ENCODE results near the gene ROBO1.

Gene ROBO1

DNA sequence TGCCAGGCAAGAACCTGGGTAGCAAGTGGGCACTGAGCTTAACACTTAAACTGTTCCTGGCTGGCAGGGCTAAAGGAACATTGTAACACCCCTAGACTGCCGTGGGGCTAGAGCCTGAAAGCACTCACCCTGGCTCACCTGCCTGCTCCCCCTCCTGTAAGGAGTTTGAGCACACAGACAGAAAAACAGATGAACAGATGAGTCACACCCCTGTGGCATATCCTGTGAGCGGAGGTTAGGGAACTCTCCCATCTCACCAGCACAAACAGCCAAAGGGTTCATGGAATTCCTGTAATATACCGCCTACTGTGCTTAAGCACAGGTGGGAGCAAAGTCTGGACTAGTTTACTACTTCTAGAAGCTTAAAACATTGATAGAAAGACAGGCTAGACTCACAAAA lies 300.1 kb downstream of the ROBO1 start:
- DNase-seq (ENCODE audit: low read depth), result no peak

DNA sequence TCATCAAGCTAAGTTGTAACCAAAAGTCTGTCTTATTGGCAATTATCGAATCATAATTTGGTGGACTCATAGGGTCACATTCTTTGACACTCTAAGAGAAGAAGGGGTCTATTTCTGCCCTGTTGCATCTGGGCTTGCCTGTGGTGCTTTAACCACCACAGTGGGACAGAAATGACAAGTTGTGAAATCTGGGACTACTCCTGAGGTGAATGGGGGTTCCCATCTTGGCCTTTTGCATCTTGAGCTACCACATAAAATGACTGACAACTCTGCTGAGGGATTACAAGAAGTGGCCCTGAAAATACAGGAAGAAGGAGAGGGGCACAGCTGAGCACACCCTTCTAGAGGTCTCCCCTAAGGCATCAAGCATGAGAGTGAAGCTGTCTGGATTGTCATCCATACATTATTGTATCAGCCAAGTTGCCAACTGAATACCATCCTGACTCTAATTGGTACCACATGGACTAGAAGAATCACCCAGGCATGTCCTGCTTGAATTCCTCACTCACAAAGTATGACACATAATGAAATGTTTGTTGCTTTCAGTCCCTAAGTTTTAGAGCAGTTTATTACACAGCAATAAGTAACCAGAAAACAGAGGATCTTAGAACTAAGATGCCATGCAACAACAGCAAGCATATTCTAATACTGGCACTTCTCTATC lies 306.5 kb downstream of the ROBO1 start:
- no peak for DNase-seq (ENCODE audit: low read depth)

DNA sequence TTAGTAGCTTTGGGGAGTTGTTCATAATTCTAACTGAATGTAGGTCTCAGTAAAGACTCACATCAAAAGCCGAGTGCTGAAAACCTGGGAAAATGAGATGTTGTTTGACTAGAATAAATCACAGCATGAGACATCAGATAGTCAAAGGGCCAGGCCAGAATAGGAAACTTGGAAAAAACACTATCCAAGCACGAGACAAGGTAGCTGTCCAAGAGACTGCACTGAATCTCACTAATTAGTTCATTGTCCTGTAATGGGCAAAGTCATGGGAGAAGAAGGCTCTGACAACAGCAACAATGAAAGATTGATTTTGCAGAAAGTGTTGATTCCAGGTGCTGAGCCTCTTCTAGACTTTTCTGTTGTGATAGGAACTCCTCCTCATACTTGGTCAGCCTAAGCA lies 314.2 kb downstream of the ROBO1 start:
- DNase-seq (ENCODE audit: low read depth), result no peak

DNA sequence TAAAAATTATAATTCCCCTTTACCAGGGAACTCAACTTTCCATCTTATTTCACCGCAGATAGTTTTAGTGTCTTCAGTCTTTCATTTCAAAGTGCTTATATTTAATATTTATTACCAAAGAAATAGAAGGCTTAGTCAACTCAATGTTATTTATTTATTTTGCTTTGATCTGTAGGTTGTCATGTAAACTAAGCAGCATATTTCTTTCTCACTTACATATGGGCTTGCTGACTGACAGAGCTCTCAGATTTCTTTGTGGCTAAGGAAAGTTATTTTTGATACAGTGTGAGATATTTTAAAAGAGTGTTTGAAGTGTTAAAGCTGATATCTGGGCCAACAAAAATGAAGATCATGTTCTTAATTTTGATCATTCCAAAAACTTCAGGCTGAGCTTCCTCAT lies 331.4 kb downstream of the ROBO1 start:
- no peak for DNase-seq (ENCODE audit: low read depth)

DNA sequence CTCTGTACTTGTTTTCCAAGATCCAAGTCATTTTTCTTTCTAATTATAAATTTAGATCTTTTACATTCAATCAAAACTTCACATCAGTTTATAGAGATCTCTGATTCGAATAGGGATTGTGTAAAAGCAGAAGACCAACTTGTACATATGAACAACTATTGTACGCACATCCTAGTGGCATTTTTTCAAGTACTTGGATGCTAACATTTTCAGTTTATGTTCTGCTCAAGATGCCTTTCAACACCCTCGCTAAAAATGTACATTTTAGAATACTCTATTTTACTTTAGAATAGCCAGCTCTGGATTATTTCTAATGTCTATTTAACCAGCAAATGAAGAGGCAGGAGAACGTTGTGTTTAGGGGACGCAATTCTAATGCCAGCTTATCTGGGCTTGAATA lies 340.7 kb downstream of the ROBO1 start:
- DNase-seq (ENCODE audit: low read depth), result no peak

GRCh38 chr3:79424811-79425210 lies 343.0 kb downstream of the ROBO1 start:
- DNase-seq (ENCODE audit: low read depth), result no peak

DNA sequence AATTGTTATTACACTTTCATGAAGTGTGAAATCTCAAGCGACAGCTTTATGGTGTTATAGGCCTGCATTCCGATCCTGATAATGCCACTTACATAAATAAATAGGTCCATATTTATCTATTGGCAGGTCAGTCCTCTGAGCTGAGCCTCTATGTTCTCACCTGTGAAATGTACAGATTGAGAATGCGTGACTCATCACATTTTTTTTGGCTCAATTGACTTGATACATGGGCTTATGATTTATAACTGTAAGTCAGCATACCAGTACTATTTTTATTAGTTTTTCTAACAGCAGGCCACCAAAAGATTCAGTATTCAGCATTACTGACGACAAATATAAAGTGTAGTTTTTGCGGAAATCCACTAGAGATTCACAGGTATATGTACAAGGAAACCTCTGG lies 344.4 kb downstream of the ROBO1 start:
- no peak for DNase-seq (ENCODE audit: low read depth)

DNA sequence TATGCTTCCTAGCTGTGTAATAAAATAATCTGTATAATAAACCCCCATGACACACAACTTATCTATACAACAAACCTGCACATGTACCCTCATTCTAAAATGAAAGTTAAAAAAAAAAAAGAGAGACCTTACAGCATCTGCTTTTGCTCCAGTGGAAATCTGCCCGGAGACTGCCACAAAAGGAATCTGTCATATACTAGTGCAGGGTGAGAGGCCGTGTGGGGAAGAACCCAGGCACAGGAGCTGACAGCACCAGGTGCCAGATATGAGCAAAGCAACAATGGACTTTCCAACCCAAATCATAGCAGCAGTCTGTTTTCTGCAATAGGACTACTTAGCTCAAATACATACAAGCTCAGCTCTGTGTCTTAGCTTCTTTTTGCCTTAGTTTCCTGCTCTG lies 346.5 kb downstream of the ROBO1 start:
- no peak for DNase-seq (ENCODE audit: low read depth)

DNA sequence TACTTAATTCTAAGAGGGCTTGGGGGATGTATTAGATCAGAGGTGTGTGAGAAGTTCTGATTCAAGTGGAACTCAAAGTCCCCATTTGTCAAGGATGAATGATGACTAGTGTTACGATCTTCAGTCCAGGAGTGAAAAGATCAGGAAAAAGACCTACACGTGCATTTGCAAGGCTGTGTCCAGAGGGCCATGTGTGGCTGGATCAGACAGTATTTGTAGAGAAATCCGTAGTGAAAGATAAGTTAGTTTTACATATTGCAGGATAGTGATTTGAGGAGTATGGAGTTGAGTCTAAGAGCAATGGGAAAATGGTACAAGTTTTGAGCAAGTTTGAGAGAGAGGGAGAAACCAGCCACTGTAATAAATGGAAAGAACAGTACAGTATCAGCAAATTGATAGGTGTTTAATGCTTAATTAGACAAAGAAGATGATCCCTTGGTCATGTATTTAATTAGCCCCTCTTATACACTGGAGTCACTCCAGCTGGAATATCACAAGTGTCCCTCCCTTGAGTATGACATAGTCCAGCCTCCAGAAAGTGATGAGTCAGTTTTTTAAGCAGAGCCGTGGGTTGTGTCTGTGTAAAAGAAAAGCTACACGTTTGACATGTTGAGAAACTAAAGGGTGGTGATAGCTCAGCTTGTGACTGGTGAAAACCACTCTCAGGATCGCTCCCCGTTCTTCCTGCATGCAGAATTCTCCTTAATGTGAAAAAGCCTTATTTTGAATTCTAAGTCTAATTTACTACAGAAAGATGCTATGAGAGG lies 348.8 kb downstream of the ROBO1 start:
- DNase-seq (ENCODE audit: low read depth), result no peak

- no peak for DNase-seq (ENCODE audit: low read depth)
Observed at GRCh38 chr3:79415356-79415755, 352.4 kb downstream of the ROBO1 start.

DNA sequence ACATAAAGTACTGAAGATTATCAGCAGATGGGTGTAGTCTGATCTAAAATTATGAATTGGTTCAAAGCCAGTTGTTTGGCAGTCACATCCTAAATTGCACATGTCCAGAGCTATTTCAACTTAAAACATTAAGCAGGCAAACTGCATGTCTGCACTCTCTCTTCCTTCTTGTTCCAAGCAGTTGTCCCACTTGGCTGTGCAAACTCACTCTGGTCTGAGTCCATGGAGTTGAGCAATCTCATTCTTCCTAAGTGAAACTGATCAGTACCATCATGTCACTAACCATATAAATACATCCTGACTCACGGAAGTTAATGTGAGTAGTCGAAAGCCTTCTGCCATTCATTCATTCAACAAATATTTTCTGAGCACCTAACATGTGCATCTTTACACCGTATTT lies 353.0 kb downstream of the ROBO1 start:
- DNase-seq (ENCODE audit: low read depth), result no peak

GRCh38 chr3:79414035-79414434 lies 353.8 kb downstream of the ROBO1 start:
- no peak for DNase-seq (ENCODE audit: low read depth)

- DNase-seq (ENCODE audit: low read depth), result no peak
Observed at GRCh38 chr3:79412537-79412936, 355.3 kb downstream of the ROBO1 start.

DNA sequence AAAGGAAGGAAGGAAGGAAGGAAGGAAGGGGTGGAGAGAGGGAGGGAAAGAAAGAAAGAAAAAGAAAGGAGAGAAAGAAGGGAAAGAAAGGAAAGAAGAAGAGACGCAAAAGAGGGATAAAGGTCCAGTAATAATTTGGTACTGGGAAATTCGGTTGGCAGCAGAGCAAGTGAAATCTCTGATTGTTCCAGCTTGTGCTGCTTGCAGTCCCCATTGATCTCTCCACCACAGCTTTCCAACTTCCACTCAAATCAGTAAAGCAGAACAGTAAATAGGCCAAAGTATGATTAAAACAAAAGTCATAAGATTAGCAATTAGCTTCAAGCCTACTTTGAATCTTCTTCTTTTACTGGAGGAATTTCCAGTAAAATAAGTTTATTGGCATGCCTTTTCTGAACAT lies 357.2 kb downstream of the ROBO1 start:
- no peak for DNase-seq (ENCODE audit: low read depth)

GRCh38 chr3:79410136-79410535 lies 357.7 kb downstream of the ROBO1 start:
- no peak for DNase-seq (ENCODE audit: low read depth)

DNA sequence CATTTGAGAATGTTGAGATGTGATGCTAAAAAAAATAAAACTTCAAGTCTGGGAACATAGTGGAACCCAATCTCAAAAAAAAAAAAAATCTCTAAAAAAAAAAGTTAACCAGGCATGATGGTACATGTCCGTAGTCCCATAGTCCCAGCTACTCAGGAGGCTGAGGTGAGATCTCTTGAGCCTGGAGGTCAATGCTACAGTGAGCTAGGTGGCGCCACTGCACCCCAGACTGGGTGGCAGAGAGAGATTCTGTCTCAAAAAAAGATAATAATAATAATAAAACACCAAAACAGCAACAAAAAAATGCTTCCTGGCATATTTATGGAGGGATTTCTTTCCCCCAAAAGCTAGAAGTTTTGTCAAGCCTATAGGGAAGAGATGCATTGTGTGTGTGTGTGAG lies 361.6 kb downstream of the ROBO1 start:
- DNase-seq (ENCODE audit: low read depth), result no peak

GRCh38 chr3:79405183-79405582 lies 362.6 kb downstream of the ROBO1 start:
- DNase-seq (ENCODE audit: low read depth), result no peak

- no peak for DNase-seq (ENCODE audit: low read depth)
Observed at GRCh38 chr3:79396595-79396994, 371.2 kb downstream of the ROBO1 start.

DNA sequence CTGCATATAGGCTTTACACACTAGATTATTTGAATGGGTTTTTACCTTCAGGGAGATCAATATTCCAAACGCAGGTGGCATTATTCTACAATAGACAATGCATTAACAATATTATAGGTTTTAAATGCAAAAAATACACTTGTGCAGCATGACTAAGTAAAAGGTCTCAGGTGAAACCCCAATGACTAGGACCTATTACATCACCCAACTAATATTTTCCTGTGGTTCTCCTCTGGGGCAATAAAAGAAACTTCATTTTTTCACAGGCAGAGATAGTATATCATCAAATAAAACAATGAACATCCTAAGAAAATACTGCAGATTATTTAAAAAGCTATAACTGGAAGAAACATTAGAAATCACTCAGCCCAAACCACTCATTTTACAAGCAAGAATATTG lies 375.3 kb downstream of the ROBO1 start:
- DNase-seq (ENCODE audit: low read depth), result no peak

- DNase-seq (ENCODE audit: low read depth), result no peak
Observed at GRCh38 chr3:79390352-79390751, 377.4 kb downstream of the ROBO1 start.

- DNase-seq (ENCODE audit: low read depth), result no peak
Observed at GRCh38 chr3:79385211-79385610, 382.6 kb downstream of the ROBO1 start.

- DNase-seq (ENCODE audit: low read depth), result no peak
Observed at GRCh38 chr3:79383402-79384012, 384.3 kb downstream of the ROBO1 start.

- no peak for DNase-seq (ENCODE audit: low read depth)
Observed at GRCh38 chr3:79380581-79380980, 387.2 kb downstream of the ROBO1 start.

- DNase-seq (ENCODE audit: low read depth), result no peak
Observed at GRCh38 chr3:79378064-79378463, 389.7 kb downstream of the ROBO1 start.
